Hepatocyte (in vitro differentiated cells): Measurements from ENCODE around the gene PAF1. TPM values are rescaled to one million over a fixed set of nuclear protein-coding genes. Genes with fewer than 3 reads are reported as not detected.

Experiments used
- DNase-seq: peaks from one replicate; pipeline ENCODE4 v3.0.0-alpha.2; 2016; ENCODE audit warnings: low spot score
- H2AFZ ChIP-seq: fragments of 200-600 bp; sonication (generic); 2 replicates; pipeline ENCODE4 v1.6.0; 2016; ENCODE audit warnings: antibody characterized with exemption, mild to moderate bottlenecking
- H3K27ac ChIP-seq: fragments of 200-600 bp; sonication (generic); 2 replicates; pipeline ENCODE4 v1.5.1; 2016; ENCODE audit warnings: mild to moderate bottlenecking
- H3K27me3 ChIP-seq: fragments of 200-600 bp; sonication (generic); 2 replicates; pipeline ENCODE4 v1.6.1; 2016
- H3K36me3 ChIP-seq: fragments of 200-600 bp; sonication (generic); replicated peaks from 2 replicates; pipeline ENCODE4 v1.5.1; 2016; ENCODE audit warnings: low read depth; ENCODE audit not compliant: insufficient read depth
- H3K4me1 ChIP-seq: fragments of 200-600 bp; sonication (generic); 2 replicates; pipeline ENCODE4 v1.5.1; 2016; ENCODE audit warnings: mild to moderate bottlenecking, moderate library complexity; ENCODE audit not compliant: insufficient read depth
- H3K4me2 ChIP-seq: fragments of 200-600 bp; sonication (generic); 2 replicates; pipeline ENCODE4 v1.6.0; 2016
- H3K4me3 ChIP-seq: fragments of 200-600 bp; sonication (generic); 2 replicates; pipeline ENCODE4 v1.5.1; 2016; ENCODE audit warnings: mild to moderate bottlenecking
- H3K79me2 ChIP-seq: fragments of 200-600 bp; sonication (generic); 2 replicates; pipeline ENCODE4 v1.6.0; 2017; ENCODE audit warnings: mild to moderate bottlenecking
- H3K9me2 ChIP-seq: fragments of 200-600 bp; sonication (generic); replicated peaks from 2 replicates; pipeline ENCODE4 v1.6.0; 2017; ENCODE audit warnings: mild to moderate bottlenecking; ENCODE audit not compliant: insufficient read depth
- H3K9me3 ChIP-seq: fragments of 200-600 bp; sonication (generic); 2 replicates; pipeline ENCODE4 v1.5.1; 2016; ENCODE audit warnings: low read depth, mild to moderate bottlenecking
- H4K20me1 ChIP-seq: fragments of 200-600 bp; sonication (generic); 2 replicates; pipeline ENCODE4 v1.6.0; 2016; ENCODE audit warnings: mild to moderate bottlenecking; ENCODE audit not compliant: insufficient read depth, poor library complexity, severe bottlenecking
- EZH2 ChIP-seq: fragments of 200-600 bp; sonication (generic); IDR thresholded peaks from 2 replicates; pipeline ENCODE4 v1.6.1; 2016; ENCODE audit warnings: antibody characterized with exemption, mild to moderate bottlenecking, borderline replicate concordance
- EZH2phosphoT487 ChIP-seq: fragments of 200-600 bp; sonication (generic); IDR thresholded peaks from one replicate; pipeline ENCODE4 v1.6.1; 2018; ENCODE audit warnings: antibody characterized with exemption, mild to moderate bottlenecking, low read depth, moderate library complexity; ENCODE audit not compliant: unreplicated experiment, severe bottlenecking
- WGBS: methylation state at CpG from one replicate; pipeline ENCODE4 v1.1.6; 2016; ENCODE audit warnings: low lambda C conversion rate; ENCODE audit errors: missing lambda C conversion rate; 5-methylcytosine and 5-hydroxymethylcytosine counted together
- polyA plus RNA-seq: library from polyadenylated mRNA; unstranded; fragments of >200 nt; fragmentation: Nextera tagmentation; extraction: Ambion mirVana; gene quantifications from 2 replicates; pipeline ENCODE4 v1.2.1, GENCODE V29; 2016
- total RNA-seq: library from RNA; depleted of rRNA; stranded (reverse); fragments of >200 nt; gene quantifications from 2 replicates; pipeline ENCODE4 v1.2.3, GENCODE V29; 2014
- TF ChIP-seq, protein P1 (sequence below): fragments of 200-600 bp; sonication (generic); IDR thresholded peaks from 2 replicates; pipeline ENCODE4 v1.5.1; 2016; ENCODE audit warnings: antibody characterized with exemption, mild to moderate bottlenecking; ENCODE audit not compliant: poor library complexity

PAF1 gene
- total and polyA plus RNA-seq, 2 experiments from 2014 or later: 30.4 to 54.4 TPM

DNA sequence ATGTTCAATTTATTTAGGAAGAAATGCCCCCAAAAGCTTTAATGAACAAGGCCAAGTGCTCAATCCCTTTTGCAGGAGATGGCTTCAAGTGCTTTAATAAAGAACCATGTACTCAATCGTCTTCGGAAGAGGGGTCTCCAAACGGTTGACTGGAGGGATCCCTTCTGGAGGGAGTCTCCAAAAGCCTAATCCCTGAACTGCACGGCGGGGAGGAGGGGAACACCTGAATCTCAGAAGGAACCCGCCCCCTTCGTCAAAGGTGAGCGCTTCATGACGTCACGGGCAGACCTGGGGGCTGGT is 505 bp downstream of the PAF1 start:
- Histone ChIP-seq H3K4me2 (peak overlapping the region; percentile 91), H3K36me3 (no peaks in the 10 kb centered on the region), H3K9me2 (no peaks in the 10 kb centered on the region), H3K79me2 (peaks cover 38% of the 10 kb centered on the region), H3K4me1 (peaks cover 15% of the 10 kb centered on the region), H4K20me1 (no peaks in the 10 kb centered on the region), H3K4me3 (peak overlapping the region; percentile 42), H3K27ac (peak overlapping the region; percentile 97), H2AFZ (peak overlapping the region; percentile 24), H3K27me3 (no peaks in the 10 kb centered on the region), H3K9me3 (no peaks in the 10 kb centered on the region)
- WGBS: 2% methylated on average over 10 of the region's 10 CpGs
- TF ChIP-seq, protein P1, sequence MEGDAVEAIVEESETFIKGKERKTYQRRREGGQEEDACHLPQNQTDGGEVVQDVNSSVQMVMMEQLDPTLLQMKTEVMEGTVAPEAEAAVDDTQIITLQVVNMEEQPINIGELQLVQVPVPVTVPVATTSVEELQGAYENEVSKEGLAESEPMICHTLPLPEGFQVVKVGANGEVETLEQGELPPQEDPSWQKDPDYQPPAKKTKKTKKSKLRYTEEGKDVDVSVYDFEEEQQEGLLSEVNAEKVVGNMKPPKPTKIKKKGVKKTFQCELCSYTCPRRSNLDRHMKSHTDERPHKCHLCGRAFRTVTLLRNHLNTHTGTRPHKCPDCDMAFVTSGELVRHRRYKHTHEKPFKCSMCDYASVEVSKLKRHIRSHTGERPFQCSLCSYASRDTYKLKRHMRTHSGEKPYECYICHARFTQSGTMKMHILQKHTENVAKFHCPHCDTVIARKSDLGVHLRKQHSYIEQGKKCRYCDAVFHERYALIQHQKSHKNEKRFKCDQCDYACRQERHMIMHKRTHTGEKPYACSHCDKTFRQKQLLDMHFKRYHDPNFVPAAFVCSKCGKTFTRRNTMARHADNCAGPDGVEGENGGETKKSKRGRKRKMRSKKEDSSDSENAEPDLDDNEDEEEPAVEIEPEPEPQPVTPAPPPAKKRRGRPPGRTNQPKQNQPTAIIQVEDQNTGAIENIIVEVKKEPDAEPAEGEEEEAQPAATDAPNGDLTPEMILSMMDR: no peak
- TF ChIP-seq EZH2phosphoT487: no peak
- TF ChIP-seq EZH2: no peak
- peak; percentile 91 for DNase-seq

DNA sequence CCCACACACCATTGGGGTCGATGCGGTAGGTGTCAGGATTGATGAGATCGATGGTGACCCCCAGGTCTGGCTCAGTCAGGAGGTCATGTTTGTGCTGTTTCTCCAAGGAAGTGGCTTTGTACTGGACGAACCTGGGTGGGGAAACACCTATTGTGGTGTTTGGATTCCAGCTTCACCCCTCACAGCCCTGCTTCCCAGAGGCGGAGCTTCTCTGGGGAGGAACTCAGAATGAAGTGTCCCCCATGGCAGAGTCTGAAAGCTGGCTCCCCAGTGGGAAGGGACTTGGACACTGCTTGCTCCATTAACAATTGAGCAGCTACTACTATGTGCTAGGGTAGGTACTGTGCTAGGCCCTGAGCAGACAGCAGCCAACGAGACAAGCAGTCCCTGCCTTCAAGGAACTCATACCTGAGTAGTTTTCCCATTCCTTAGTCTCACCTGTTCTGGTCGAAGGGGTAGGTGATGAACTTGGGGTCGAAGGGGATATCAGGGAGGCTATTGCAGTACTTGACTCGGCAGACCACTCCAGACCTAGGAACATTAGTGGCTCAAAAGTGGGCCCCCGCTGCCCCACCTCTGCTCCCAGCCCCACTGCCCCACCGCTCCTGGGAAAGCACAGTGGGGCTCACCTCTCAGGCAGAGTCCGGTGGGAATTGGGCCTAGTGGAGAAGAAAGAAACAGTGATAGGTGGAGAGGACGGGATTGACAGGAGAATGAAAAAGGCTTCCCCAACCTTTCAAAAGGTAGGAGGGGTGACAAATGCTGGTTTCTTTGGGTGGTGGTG is 1.1 kb downstream of the PAF1 start:
- 67% methylated on average over 13 of the region's 13 CpGs for WGBS
- Histone ChIP-seq H4K20me1 (no peaks in the 10 kb centered on the region), H3K79me2 (peaks cover 38% of the 10 kb centered on the region), H3K4me2 (peak overlapping the region; percentile 91), H2AFZ (no peak overlapping the region), H3K27me3 (no peaks in the 10 kb centered on the region), H3K9me2 (no peaks in the 10 kb centered on the region), H3K36me3 (no peaks in the 10 kb centered on the region), H3K4me1 (peaks cover 15% of the 10 kb centered on the region), H3K9me3 (no peaks in the 10 kb centered on the region), H3K27ac (peak overlapping the region; percentile 97), H3K4me3 (peak overlapping the region; percentile 42)
- no peak for DNase-seq
- TF ChIP-seq EZH2phosphoT487: no peak
- no peak for TF ChIP-seq EZH2
- TF ChIP-seq, protein P1: no peak

DNA sequence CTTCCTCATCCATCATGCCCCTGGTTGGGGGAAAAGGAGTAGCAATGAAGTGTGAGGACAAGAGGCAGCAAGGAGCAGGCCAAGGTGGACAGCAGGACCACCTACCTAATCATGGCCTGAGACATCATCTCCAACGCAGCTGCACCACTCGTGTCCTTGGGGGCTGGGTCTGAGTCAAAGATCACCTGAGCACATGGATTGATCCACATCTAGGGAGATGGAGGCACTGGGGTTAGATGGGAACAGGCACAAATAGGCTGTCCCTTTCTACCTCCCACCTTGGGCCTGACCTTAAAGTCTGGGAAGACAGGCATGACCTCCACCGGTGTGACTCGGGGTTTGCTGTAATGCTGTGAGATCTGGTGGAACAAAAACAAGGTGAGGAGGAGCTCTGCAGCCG is 2.2 kb downstream of the PAF1 start:
- Histone ChIP-seq H3K27me3 (no peaks in the 10 kb centered on the region), H2AFZ (no peak overlapping the region), H3K4me3 (no peak overlapping the region), H3K9me3 (no peaks in the 10 kb centered on the region), H3K4me1 (peaks cover 15% of the 10 kb centered on the region), H3K27ac (no peak overlapping the region), H3K79me2 (peaks cover 37% of the 10 kb centered on the region), H3K9me2 (no peaks in the 10 kb centered on the region), H3K36me3 (no peaks in the 10 kb centered on the region), H4K20me1 (no peaks in the 10 kb centered on the region), H3K4me2 (no peak overlapping the region)
- TF ChIP-seq, protein P1: no peak
- TF ChIP-seq EZH2phosphoT487 (no peak), EZH2 (no peak)
- 96% methylated on average over 5 of the region's 5 CpGs for WGBS
- DNase-seq: no peak
